ENCODE data around the gene SENP6. TPM values are rescaled to one million over a fixed set of nuclear protein-coding genes. Genes with fewer than 3 reads are reported as not detected.

SENP6 gene
- polyA plus RNA-seq, 3 donors = 22.3 to 43.9 (median 31.9) TPM

- Histone ChIP-seq H4K20me1 (ENCODE audit: insufficient read depth, low read length) (no peaks in the 10 kb centered on the region), H3K27ac (ENCODE audit: low read depth in 1 of 2, low read length in 2 of 2) (no peak overlapping the region), H3K27me3 (ENCODE audit: control insufficient read depth in 2 of 2, insufficient read depth in 2 of 2, low read length in 2 of 2) (peaks cover under 1 to 2% of the 10 kb centered on the region in 2 donors), H3K79me2 (ENCODE audit: insufficient read depth, low read length) (no peaks in the 10 kb centered on the region), H3K4me2 (replicated peaks; ENCODE audit: extremely low read depth, low read length, poor library complexity, severe bottlenecking) (no peak overlapping the region), H3K4me3 (replicated peaks in 1 of 3; ENCODE audit: low read depth in 2 of 3, low read length in 3 of 3) (no peak overlapping the region), H3K9ac (ENCODE audit: insufficient read depth, low read length, poor library complexity, severe bottlenecking) (no peak overlapping the region), H3K4me1 (ENCODE audit: control insufficient read depth in 1 of 2, insufficient read depth in 2 of 2, low read length in 2 of 2) (no peaks in the 10 kb centered on the region), H3K9me3 (replicated peaks in 1 of 2; ENCODE audit: control insufficient read depth in 1 of 2, insufficient read depth in 1 of 2, low read length in 2 of 2) (no peaks in the 10 kb centered on the region), H3K36me3 (replicated peaks in 1 of 2; ENCODE audit: control insufficient read depth in 1 of 2, insufficient read depth in 2 of 2, low read length in 2 of 2) (no peaks in the 10 kb centered on the region), H2AFZ (ENCODE audit: insufficient read depth, low read depth, low read length, poor library complexity, severe bottlenecking) (no peak overlapping the region)
- Mint-ChIP-seq H3K27me3 (ENCODE audit: low read depth in 3 of 3) (peaks cover 15 to 27% (median 24%) of the 10 kb centered on the region in 3 donors), H3K9me3 (peaks cover 0 to 4% (median 0%) of the 10 kb centered on the region in 7 donors), H3K4me3 (no peak overlapping the region), H3K27ac (no peak overlapping the region), H3K4me1 (no peaks in the 10 kb centered on the region), H3K36me3 (no peaks in the 10 kb centered on the region)
- no peak for TF ChIP-seq CTCF (IDR thresholded peaks at IDR 0.05)
- intact Hi-C loops (cut with micrococcal nuclease) = no loop called here
- no peak for DNase-seq
Measured at GRCh38 chr6:75766387-75766786, 164.7 kb downstream of the SENP6 start.

Small RNA genes within 50 kb of the gene (small RNA-seq; reads per million reads assigned to genes)
- gene RNU6-1016P (ENCODE audit: insufficient read length, low read depth) (not detected), gene RNU6-1338P (ENCODE audit: insufficient read length, low read depth) (not detected), gene RNU6-155P (ENCODE audit: insufficient read length, low read depth) (not detected)

Other genes starting within 250 kb of the SENP6 start
- gene FILIP1, start 108.1 kb upstream of the SENP6 start, polyA plus RNA-seq = not detected
- not detected for gene MYO6, start 147.4 kb downstream of the SENP6 start, polyA plus RNA-seq

Measured in CD14-positive monocyte (primary cell).